HEK293 (cell line): ENCODE data around the gene THSD4.

Source experiments
- ZNF624 ChIP-seq: fragments of 450-650 bp; formaldehyde crosslinking; IDR thresholded peaks from 2 replicates; pipeline ENCODE4 v1.5.1; 2017; ENCODE audit warnings: missing biosample characterization, missing genetic modification characterization
- TF ChIP-seq, protein P1 (sequence below): fragments of 450-650 bp; formaldehyde crosslinking; IDR thresholded peaks from 2 replicates; pipeline ENCODE4 v1.5.1; 2016; ENCODE audit warnings: missing biosample characterization, missing genetic modification characterization

DNA sequence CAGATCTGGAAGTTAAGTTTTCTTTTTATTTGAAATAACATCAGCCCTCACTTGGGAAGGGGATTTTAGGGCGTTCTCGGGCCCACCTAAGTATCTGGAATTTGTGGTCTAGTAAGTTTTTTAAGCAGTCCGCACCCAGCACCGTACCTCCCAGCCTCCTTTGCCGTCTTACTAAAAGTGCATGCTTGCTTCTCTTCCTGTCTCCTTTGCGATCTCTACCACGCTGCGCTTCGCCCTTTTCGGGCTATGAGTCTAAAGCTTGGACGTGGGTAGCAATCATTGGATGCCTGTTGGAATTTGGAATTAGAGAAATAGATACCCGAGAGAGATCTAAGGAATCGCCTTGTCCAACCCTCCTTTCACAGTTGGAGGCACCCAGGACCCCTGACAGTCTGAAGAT, 1.1 kb downstream of the THSD4 start:
- TF ChIP-seq ZNF624 (tag by site-specific recombination): no peak
- TF ChIP-seq, protein P1, sequence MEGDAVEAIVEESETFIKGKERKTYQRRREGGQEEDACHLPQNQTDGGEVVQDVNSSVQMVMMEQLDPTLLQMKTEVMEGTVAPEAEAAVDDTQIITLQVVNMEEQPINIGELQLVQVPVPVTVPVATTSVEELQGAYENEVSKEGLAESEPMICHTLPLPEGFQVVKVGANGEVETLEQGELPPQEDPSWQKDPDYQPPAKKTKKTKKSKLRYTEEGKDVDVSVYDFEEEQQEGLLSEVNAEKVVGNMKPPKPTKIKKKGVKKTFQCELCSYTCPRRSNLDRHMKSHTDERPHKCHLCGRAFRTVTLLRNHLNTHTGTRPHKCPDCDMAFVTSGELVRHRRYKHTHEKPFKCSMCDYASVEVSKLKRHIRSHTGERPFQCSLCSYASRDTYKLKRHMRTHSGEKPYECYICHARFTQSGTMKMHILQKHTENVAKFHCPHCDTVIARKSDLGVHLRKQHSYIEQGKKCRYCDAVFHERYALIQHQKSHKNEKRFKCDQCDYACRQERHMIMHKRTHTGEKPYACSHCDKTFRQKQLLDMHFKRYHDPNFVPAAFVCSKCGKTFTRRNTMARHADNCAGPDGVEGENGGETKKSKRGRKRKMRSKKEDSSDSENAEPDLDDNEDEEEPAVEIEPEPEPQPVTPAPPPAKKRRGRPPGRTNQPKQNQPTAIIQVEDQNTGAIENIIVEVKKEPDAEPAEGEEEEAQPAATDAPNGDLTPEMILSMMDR (tag by site-specific recombination): no peak
